NCI-H1694 (cell line): ENCODE results near the gene SLC16A13.
A peak's percentile ranks its signal among the peaks of the same experiment; 100 is the strongest.
"Not testable (repeated sequence)": the region's sequence is repeated elsewhere in the genome, so short reads cannot be mapped to it uniquely, and the experiment has no call there.

ENCODE experiments used
- DNase-seq: peaks from one replicate; lab custom pipeline; 2025; lab: John Stamatoyannopoulos, UW

Gene SLC16A13

GRCh38 chr17:7064261-7064660 is 28.4 kb downstream of the SLC16A13 start:
- DNase-seq: peak; percentile 4

- no peak for DNase-seq
These were observed 31.4 kb downstream of the SLC16A13 start for GRCh38 chr17:7067198-7067597.

- no peak for DNase-seq
These were observed 32.5 kb downstream of the SLC16A13 start for GRCh38 chr17:7068268-7068667.

- DNase-seq: no peak
These were observed 34.9 kb downstream of the SLC16A13 start for GRCh38 chr17:7070712-7071111.

GRCh38 chr17:7072406-7072805 is 36.6 kb downstream of the SLC16A13 start:
- DNase-seq: no peak

- no peak for DNase-seq
These were observed 39.1 kb downstream of the SLC16A13 start for GRCh38 chr17:7074931-7075330.

DNA sequence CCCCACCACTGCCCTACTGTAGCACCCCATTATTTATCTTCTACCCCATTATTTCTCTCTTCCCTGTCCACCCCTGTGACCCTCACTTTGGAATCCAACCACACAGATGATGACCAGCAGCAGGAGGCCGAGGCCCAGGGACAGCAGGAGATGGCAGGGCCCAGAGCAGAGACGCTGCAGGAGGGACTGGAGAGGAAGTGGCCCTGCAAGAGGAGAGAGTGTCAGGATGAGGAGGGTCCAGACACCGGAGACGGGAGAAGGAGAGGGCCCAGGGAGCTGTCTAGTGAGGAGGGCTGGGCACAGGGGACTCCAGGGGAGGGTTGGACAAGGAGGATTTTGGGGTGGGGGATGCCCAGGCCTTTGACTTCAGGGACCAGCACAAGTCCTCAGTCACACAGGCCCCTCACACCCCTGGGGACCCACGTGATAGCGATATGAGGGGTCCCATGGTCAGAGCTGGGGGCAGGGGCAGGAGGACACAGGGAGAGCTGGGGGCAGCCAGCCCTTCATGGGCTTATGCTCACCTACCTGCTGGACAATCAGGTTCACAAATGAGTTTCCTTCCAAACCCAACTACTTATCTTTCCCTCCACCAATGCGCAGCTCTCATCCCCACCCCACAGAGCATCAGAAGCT is 42.2 kb downstream of the SLC16A13 start:
- DNase-seq: no peak

- no peak for DNase-seq
These were observed 42.9 kb downstream of the SLC16A13 start for GRCh38 chr17:7078711-7079110.

DNA sequence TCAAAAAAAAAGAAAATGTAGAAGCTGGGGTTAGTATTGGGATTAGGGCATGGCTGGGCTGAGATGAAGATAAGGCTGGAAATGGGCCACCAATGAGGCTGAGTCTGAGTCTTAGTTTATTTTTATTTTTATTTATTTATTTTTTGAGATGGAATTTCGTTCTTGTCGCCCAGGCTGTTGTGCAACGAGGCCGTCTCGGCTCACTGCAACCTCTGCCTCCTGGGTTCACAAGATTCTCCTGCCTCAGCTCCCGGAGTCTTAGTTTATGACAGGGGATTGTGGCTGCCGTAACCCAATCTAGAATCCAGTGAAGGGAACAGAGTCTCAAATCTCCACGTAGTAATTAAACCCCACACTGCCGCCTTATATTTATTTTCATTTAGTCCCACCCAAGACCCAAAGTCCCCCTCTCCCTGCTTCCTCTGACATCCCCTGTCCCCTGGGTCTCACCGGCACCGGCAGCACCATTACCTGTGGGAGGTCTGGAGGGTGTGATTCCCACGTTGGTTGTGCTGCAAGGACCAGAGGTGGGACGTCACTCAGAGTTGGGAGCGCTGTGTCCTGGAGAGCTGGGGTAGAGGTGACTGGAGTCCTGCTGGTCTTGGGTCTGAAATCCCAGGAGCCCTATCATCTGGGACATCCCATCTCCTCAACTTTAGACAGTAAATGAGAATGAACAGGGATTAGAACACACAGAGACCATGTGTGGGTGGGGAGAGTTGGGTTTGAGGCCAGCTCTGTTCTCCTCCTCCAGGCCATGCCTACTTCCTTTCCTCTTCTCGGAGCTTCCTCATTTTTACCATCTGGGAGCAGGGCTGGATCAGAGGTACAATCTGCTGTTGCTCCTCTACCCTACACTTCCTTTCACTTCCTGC is 44.0 kb downstream of the SLC16A13 start, which contains the start of gene CLEC10A:
TSS of gene CLEC10A (minus strand) at position 671 of the 875 bp plus-strand sequence. CDS start 1,439 bp downstream, outside the sequence.
- no peak for DNase-seq

GRCh38 chr17:7080456-7081041 is 44.7 kb downstream of the SLC16A13 start:
- no peak for DNase-seq

DNA sequence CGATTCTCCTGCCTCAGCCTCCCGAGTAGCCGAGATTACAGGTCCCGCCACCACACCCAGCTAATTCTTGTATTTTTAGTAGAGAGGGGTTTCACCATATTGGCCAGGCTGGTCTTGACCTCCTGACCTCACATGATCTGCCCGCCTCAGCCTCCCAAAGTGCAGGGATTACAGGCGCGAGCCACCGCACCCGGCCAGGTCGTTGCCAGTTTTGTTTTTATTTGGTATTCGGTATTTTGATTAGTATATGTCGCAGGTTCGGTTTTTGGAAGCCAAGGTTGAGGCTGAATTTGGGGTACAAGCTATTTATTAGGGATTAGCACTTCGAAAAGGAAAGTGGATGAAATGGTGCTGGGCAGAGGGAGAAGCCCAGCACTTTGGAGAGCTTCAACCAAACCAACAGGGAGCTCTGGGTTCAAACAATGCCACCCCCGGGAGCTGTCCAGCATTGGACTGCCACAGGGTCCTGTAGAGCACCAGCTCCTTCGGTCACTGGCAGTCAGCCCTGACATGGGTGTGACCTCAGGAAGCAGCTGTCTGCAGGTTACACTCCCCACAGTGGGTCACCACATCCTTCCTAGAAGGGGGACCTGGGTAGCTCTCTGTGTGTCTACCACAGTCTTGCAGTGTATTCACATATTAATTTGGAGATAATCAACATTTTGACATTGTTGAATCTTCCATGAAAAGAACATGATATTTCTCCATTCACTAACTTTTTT is 45.7 kb downstream of the SLC16A13 start:
- no peak for DNase-seq

- DNase-seq: no peak
These were observed 47.8 kb downstream of the SLC16A13 start for GRCh38 chr17:7083592-7083991.

DNA sequence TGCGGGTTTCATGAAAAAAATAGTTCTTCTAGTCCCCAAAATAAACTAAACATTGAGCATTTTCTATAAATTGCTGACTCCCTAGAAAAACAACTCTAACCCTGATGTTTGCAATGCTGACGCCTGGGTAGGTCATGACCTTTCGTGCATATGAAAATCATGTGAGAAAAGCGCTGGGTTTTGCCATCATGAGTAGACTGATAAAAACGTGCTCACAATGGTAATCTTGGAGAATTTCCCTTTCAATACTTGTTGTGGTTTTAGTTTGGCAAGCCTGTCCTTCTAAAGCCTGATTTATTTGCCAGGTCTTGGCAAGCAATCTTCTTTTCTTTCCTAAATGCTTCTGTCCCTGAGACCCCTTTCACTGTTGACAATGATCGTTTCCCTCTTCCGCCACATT is 48.3 kb downstream of the SLC16A13 start:
- no peak for DNase-seq

GRCh38 chr17:7088442-7088841 is 52.6 kb downstream of the SLC16A13 start:
- not testable (repeated sequence) for DNase-seq

GRCh38 chr17:7089570-7089969 is 53.8 kb downstream of the SLC16A13 start:
- not testable (repeated sequence) for DNase-seq
